ES-I3 (cell line): ENCODE measurements around the gene PPT2.
"Not testable (repeated sequence)": the region's sequence is repeated elsewhere in the genome, so short reads cannot be mapped to it uniquely, and the experiment has no call there.

Source experiments
- H3K36me3 ChIP-seq: 2 replicates; pipeline ENCODE4 v1.6.1; 2013; ENCODE audit warnings: mild to moderate bottlenecking, low read length, control low read depth, moderate library complexity; ENCODE audit not compliant: insufficient read depth
- H3K4me1 ChIP-seq: 2 replicates; pipeline ENCODE4 v1.6.1; 2013; ENCODE audit warnings: mild to moderate bottlenecking, control low read depth, low read length; ENCODE audit not compliant: insufficient read depth
- H3K9ac ChIP-seq: 2 replicates; pipeline ENCODE4 v1.6.1; 2013; ENCODE audit warnings: low read depth, mild to moderate bottlenecking, low read length, moderate library complexity
- H3K9me3 ChIP-seq: 2 replicates; pipeline ENCODE4 v1.6.1; 2013; ENCODE audit warnings: mild to moderate bottlenecking, low read length, moderate library complexity; ENCODE audit not compliant: control insufficient read depth, insufficient read depth

The PPT2 gene

GRCh38 chr6:32190054-32190851, 36.3 kb downstream of the PPT2 start, which contains the start of gene PBX2:
PBX2 (minus strand) TSS chr6:32190202; CDS start chr6:32189915, 287 bp downstream.
- Histone ChIP-seq H3K9me3 (no peaks in the 10 kb centered on the region), H3K4me1 (peaks cover 38% of the 10 kb centered on the region), H3K9ac (peak within 1 kb of the TSS; percentile 77), H3K36me3 (0 out of 2 replicates have a peak, but pooled peaks cover 3% of the 10 kb centered on the region)

GRCh38 chr6:32190911-32191677, 37.2 kb downstream of the PPT2 start:
- Histone ChIP-seq H3K4me1 (peaks cover 35% of the 10 kb centered on the region), H3K36me3 (0 out of 2 replicates have a peak, but pooled peaks cover 3% of the 10 kb centered on the region), H3K9me3 (no peaks in the 10 kb centered on the region), H3K9ac (no peak overlapping the region; the same call in 1 of the 2 replicates)

GRCh38 chr6:32191696-32192607, 38.0 kb downstream of the PPT2 start:
- Histone ChIP-seq H3K9ac (peak overlapping the region; percentile 11; the same call in 1 of the 2 replicates), H3K9me3 (no peaks in the 10 kb centered on the region), H3K36me3 (0 out of 2 replicates have a peak, but pooled peaks cover 3% of the 10 kb centered on the region), H3K4me1 (peaks cover 35% of the 10 kb centered on the region)

- peak within 1 kb of the TSS; percentile 57 for H3K9ac ChIP-seq
- H3K9me3 ChIP-seq: no peaks in the 10 kb centered on the region
- H3K4me1 ChIP-seq: peaks cover 35% of the 10 kb centered on the region
- H3K36me3 ChIP-seq: 0 out of 2 replicates have a peak, but pooled peaks cover 2% of the 10 kb centered on the region
Observed at GRCh38 chr6:32192608-32193039, 38.7 kb downstream of the PPT2 start, which contains the start of gene GPSM3. GPSM3 (minus strand) TSS chr6:32192643; CDS start chr6:32192513, 130 bp downstream.

GRCh38 chr6:32193096-32193495, 39.2 kb downstream of the PPT2 start:
- H3K4me1 ChIP-seq: peaks cover 35% of the 10 kb centered on the region
- peak overlapping the region; percentile 57; the same call in 1 of the 2 replicates for H3K9ac ChIP-seq
- H3K9me3 ChIP-seq, H3K36me3 ChIP-seq: not testable (repeated sequence)

- Histone ChIP-seq H3K36me3 (no peaks in the 10 kb centered on the region), H3K9ac (no peak overlapping the region), H3K4me1 (peaks cover 28% of the 10 kb centered on the region), H3K9me3 (no peaks in the 10 kb centered on the region)
Observed at GRCh38 chr6:32194388-32194787, 40.4 kb downstream of the PPT2 start.

- H3K36me3 ChIP-seq: no peaks in the 10 kb centered on the region
- peak overlapping the region; percentile 71 for H3K9ac ChIP-seq
- peaks cover 28% of the 10 kb centered on the region for H3K4me1 ChIP-seq
- no peaks in the 10 kb centered on the region for H3K9me3 ChIP-seq
Observed at GRCh38 chr6:32194825-32195651, 41.1 kb downstream of the PPT2 start.

GRCh38 chr6:32195652-32195901, 41.6 kb downstream of the PPT2 start:
- no peaks in the 10 kb centered on the region for H3K9me3 ChIP-seq
- peaks cover 28% of the 10 kb centered on the region for H3K4me1 ChIP-seq
- H3K36me3 ChIP-seq: no peaks in the 10 kb centered on the region
- peak overlapping the region; percentile 68; the same call in 1 of the 2 replicates for H3K9ac ChIP-seq

GRCh38 chr6:32195902-32196681, 42.2 kb downstream of the PPT2 start:
- Histone ChIP-seq H3K36me3 (no peaks in the 10 kb centered on the region), H3K9me3 (no peaks in the 10 kb centered on the region), H3K4me1 (peaks cover 24% of the 10 kb centered on the region), H3K9ac (peak overlapping the region; percentile 68)

GRCh38 chr6:32196682-32197616, 43.0 kb downstream of the PPT2 start:
- peaks cover 15% of the 10 kb centered on the region for H3K4me1 ChIP-seq

GRCh38 chr6:32198345-32198696, 44.4 kb downstream of the PPT2 start:
- H3K9ac ChIP-seq: no peak overlapping the region
- no peaks in the 10 kb centered on the region for H3K9me3 ChIP-seq
- H3K36me3 ChIP-seq: no peaks in the 10 kb centered on the region
- peaks cover 12% of the 10 kb centered on the region; the same call in 1 of the 2 replicates for H3K4me1 ChIP-seq

More at GRCh38 chr6:32196682-32197616, 43.0 kb downstream of the PPT2 start:
- Histone ChIP-seq H3K9me3 (no peaks in the 10 kb centered on the region), H3K9ac (peak overlapping the region; percentile 68), H3K36me3 (no peaks in the 10 kb centered on the region)

GRCh38 chr6:32198866-32199265, 44.9 kb downstream of the PPT2 start:
- Histone ChIP-seq H3K9me3 (no peaks in the 10 kb centered on the region), H3K36me3 (no peaks in the 10 kb centered on the region), H3K4me1 (peaks cover 10% of the 10 kb centered on the region; the same call in 1 of the 2 replicates), H3K9ac (no peak overlapping the region)
